Neural progenitor cell (in vitro differentiated cells): ENCODE data around the gene PACSIN2.

Experiments
- CTCF ChIP-seq: fragments of 200-600 bp; sonication (generic); IDR thresholded peaks from 2 replicates; pipeline ENCODE4 v1.5.1; 2017; ENCODE audit warnings: antibody characterized with exemption, mild to moderate bottlenecking
- EZH2 ChIP-seq: fragments of 200-600 bp; sonication (generic); IDR thresholded peaks from 2 replicates; pipeline ENCODE4 v1.6.1; 2017; ENCODE audit warnings: antibody characterized with exemption, mild to moderate bottlenecking, moderate library complexity
- EZH2phosphoT487 ChIP-seq: fragments of 200-600 bp; sonication (generic); IDR thresholded peaks from 2 replicates; pipeline ENCODE4 v1.6.1; 2017; ENCODE audit warnings: antibody characterized with exemption

- TF ChIP-seq CTCF (no peak), EZH2 (no peak), EZH2phosphoT487 (no peak)
Measured at GRCh38 chr22:42848941-42849550, 165.9 kb downstream of the PACSIN2 start.
